OCI-LY1 (cell line): ENCODE results near the gene YIF1B.

ENCODE experiments used
- H2AFZ ChIP-seq: fragments of 200-600 bp; sonication (generic), shearing (Covaris generic); 2 replicates; pipeline ENCODE4 v1.6.0; 2014; ENCODE audit warnings: antibody characterized with exemption, mild to moderate bottlenecking, low read length
- H3F3A ChIP-seq: fragments of 200-600 bp; sonication (generic), shearing (Covaris generic); 2 replicates; pipeline ENCODE4 v1.6.0; 2014; ENCODE audit warnings: mild to moderate bottlenecking, antibody characterized with exemption, low read length, moderate library complexity; ENCODE audit not compliant: insufficient read depth
- H3K27ac ChIP-seq: fragments of 200-600 bp; sonication (generic); 2 replicates; pipeline ENCODE4 v1.5.1; 2014; ENCODE audit warnings: low read length, mixed run types, mild to moderate bottlenecking, low read depth; ENCODE audit not compliant: poor library complexity, severe bottlenecking
- H3K27me3 ChIP-seq: fragments of 200-600 bp; sonication (generic); 2 replicates; pipeline ENCODE4 v1.6.0; 2014; ENCODE audit warnings: antibody characterized with exemption, mild to moderate bottlenecking, low read length, moderate library complexity; ENCODE audit not compliant: insufficient read depth
- H3K36me3 ChIP-seq: fragments of 200-600 bp; sonication (generic); 2 replicates; pipeline ENCODE4 v1.6.1; 2014; ENCODE audit warnings: mild to moderate bottlenecking, antibody characterized with exemption, low read length, moderate library complexity, mixed read lengths; ENCODE audit not compliant: insufficient read depth
- H3K4me1 ChIP-seq: fragments of 200-600 bp; sonication (generic); 2 replicates; pipeline ENCODE4 v1.5.1; 2014; ENCODE audit warnings: mild to moderate bottlenecking, low read length, moderate library complexity; ENCODE audit not compliant: insufficient read depth, severe bottlenecking
- H3K4me2 ChIP-seq: fragments of 200-600 bp; sonication (generic), shearing (Covaris generic); 2 replicates; pipeline ENCODE4 v1.6.1; 2014; ENCODE audit warnings: low read length
- H3K4me3 ChIP-seq: fragments of 200-600 bp; sonication (generic); 2 replicates; pipeline ENCODE4 v1.5.1; 2014; ENCODE audit warnings: low read length, low read depth, mild to moderate bottlenecking, mixed read lengths; ENCODE audit not compliant: poor library complexity, severe bottlenecking
- H3K79me2 ChIP-seq: fragments of 200-600 bp; shearing (Covaris generic); 2 replicates; pipeline ENCODE4 v1.6.1; 2016; ENCODE audit warnings: mixed run types, low read length, mixed read lengths; ENCODE audit not compliant: insufficient read depth
- H3K9ac ChIP-seq: fragments of 200-600 bp; sonication (generic), shearing (Covaris generic); 2 replicates; pipeline ENCODE4 v1.6.1; 2014; ENCODE audit warnings: mild to moderate bottlenecking, low read length, mixed read lengths
- H3K9me2 ChIP-seq: fragments of 200-600 bp; sonication (generic), shearing (Covaris generic); 2 replicates; pipeline ENCODE4 v1.6.1; 2014; ENCODE audit warnings: low read depth, mild to moderate bottlenecking, low read length, mixed read lengths
- H3K9me3 ChIP-seq: fragments of 200-600 bp; shearing (Covaris generic); 2 replicates; pipeline ENCODE4 v1.6.1; 2014; ENCODE audit warnings: low read length, mixed read lengths
- H4K20me1 ChIP-seq: fragments of 200-600 bp; sonication (generic), shearing (Covaris generic); 2 replicates; pipeline ENCODE4 v1.6.0; 2016; ENCODE audit warnings: mild to moderate bottlenecking, low read length; ENCODE audit not compliant: insufficient read depth
- EZH2 ChIP-seq: fragments of 200-600 bp; sonication (generic), shearing (Covaris generic); IDR thresholded peaks from 2 replicates; pipeline ENCODE4 v1.8.0; 2017; ENCODE audit warnings: borderline replicate concordance, mixed run types, mild to moderate bottlenecking, antibody characterized with exemption, low read length, moderate library complexity, mixed read lengths
- TF ChIP-seq, protein P1 (sequence below): fragments of 200-600 bp; sonication (generic), shearing (Covaris generic); IDR thresholded peaks from 2 replicates; pipeline ENCODE4 v1.5.1; 2017; ENCODE audit warnings: mild to moderate bottlenecking, antibody characterized with exemption, low read length, moderate library complexity, mixed read lengths

YIF1B gene

DNA sequence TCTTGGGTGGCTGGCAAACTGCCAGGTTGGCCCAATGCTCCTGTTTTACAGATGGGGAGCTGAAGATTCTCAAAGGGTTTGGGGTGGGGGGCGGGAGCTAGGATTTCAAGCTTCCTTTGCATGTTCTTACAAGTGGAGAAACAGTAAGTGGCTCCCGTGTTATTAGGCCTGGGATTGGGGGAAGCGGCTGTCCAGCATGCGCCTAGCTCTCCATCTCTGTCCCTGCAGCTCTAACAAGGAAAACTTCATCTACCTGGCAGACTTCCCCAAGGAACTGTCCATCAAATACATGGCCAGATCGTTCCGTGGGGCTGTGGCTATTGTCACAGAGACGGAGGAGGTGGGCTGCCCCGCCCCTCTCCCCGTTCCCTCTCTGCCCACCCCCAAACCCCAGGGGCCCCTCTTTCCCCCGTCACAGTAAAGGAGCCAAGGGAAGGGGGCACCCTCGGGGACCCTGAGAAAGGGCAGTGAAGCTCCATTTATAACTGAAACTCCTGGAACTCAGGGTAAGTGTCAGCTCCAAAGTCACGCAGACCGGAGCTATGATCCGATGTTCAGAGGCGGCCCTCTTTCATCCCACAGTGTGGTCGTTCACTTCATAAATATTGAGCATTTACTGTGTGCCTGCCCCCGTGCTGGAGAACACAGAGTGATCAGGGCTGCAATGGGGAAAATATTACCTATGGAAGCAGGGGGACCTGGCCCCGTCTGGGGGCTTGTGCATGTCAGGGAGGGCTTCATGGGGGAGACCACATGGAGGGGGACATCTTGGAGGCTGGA lies 43.7 kb upstream of the YIF1B start:
- Histone ChIP-seq H3K27ac (no peak overlapping the region), H3K4me2 (no peak overlapping the region), H3K4me1 (peaks cover 8% of the 10 kb centered on the region), H3K79me2 (no peaks in the 10 kb centered on the region), H2AFZ (no peak overlapping the region), H3F3A (no peaks in the 10 kb centered on the region), H3K4me3 (no peak overlapping the region), H3K36me3 (no peaks in the 10 kb centered on the region), H3K27me3 (peaks cover 10% of the 10 kb centered on the region; the same call in 1 of the 2 replicates), H3K9ac (no peak overlapping the region), H3K9me2 (no peaks in the 10 kb centered on the region), H3K9me3 (no peaks in the 10 kb centered on the region), H4K20me1 (no peaks in the 10 kb centered on the region)
- TF ChIP-seq EZH2: no peak
- TF ChIP-seq, protein P1, sequence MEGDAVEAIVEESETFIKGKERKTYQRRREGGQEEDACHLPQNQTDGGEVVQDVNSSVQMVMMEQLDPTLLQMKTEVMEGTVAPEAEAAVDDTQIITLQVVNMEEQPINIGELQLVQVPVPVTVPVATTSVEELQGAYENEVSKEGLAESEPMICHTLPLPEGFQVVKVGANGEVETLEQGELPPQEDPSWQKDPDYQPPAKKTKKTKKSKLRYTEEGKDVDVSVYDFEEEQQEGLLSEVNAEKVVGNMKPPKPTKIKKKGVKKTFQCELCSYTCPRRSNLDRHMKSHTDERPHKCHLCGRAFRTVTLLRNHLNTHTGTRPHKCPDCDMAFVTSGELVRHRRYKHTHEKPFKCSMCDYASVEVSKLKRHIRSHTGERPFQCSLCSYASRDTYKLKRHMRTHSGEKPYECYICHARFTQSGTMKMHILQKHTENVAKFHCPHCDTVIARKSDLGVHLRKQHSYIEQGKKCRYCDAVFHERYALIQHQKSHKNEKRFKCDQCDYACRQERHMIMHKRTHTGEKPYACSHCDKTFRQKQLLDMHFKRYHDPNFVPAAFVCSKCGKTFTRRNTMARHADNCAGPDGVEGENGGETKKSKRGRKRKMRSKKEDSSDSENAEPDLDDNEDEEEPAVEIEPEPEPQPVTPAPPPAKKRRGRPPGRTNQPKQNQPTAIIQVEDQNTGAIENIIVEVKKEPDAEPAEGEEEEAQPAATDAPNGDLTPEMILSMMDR: no peak

DNA sequence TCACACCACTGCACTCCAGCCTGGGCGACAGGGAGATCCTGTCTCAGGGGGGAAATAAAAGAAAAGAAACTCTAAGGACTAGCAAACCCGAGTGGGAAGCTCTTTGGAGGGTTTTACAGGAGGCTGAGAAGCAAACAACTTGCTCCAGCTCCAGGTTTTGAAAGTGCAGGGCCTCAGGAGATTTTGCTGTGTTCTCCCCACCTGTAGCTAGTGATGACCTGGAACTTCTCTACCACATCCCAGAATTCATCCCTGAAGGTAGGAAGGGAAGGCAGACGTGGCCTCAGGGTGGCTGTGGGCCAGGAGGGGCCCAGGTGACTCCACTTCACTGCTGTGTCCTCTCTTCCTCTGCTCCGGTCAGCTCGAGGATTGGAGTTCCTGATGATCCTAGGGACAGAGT lies 42.3 kb upstream of the YIF1B start:
- H3K9me2 ChIP-seq: no peaks in the 10 kb centered on the region
- H3F3A ChIP-seq: no peaks in the 10 kb centered on the region
- peaks cover 10% of the 10 kb centered on the region; the same call in 1 of the 2 replicates for H3K27me3 ChIP-seq
- no peaks in the 10 kb centered on the region for H3K36me3 ChIP-seq
- no peak overlapping the region for H2AFZ ChIP-seq
- no peak overlapping the region for H3K4me3 ChIP-seq
- H3K4me1 ChIP-seq: peaks cover 8% of the 10 kb centered on the region
- no peak overlapping the region for H3K9ac ChIP-seq
- H3K27ac ChIP-seq: no peak overlapping the region
- no peak overlapping the region for H3K4me2 ChIP-seq
- H3K79me2 ChIP-seq: no peaks in the 10 kb centered on the region
- TF ChIP-seq, protein P1: no peak
- TF ChIP-seq EZH2: no peak
- no peaks in the 10 kb centered on the region for H3K9me3 ChIP-seq
- no peaks in the 10 kb centered on the region for H4K20me1 ChIP-seq

DNA sequence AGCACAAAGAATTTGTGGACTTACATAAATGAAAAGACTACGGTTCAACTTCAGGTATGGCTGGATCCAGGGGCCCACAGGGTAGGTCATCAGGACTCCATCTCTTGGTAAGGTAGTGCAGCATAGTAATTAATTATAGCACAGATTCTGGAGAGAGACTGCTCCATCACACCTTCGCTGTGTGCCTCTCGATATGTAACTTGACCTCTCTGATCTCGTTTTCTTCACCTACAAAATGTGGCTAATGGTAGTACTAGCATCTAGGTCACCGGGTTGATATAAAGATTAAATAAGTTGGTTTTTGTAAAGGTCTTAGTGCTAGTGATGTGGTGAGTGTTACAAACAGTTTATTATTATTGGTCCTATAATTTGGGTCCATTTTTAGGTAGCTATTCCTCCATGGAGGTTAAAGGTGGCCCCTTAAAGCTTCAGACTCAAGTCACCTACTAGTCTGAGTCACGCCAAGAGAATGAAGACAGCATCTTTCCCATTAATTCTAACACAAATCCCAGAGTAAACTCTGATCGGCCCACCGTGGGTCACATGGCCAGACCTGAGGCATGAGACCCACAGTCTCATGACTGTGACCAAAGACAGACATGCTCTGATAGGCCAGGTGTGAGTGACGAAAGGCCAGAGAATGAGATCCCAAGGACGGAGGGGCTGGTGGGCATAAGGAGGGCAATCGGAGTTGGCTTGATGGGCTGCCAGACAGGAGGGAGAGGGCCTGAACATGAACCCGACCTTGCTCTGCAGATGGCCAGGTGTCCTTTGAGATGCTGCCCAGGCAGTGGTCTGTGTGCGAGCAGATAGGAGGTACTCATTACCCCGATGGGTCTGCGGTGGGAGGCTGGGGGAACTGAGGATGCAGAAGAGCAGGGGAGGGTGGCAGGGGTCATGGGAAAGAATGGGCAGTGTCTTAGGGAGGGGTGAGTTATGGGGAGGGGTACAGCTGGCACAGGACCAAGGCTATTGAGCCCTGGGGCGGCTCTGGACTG lies 40.3 kb upstream of the YIF1B start:
- Histone ChIP-seq H3F3A (no peaks in the 10 kb centered on the region), H3K4me2 (no peak overlapping the region), H3K4me1 (no peaks in the 10 kb centered on the region), H4K20me1 (no peaks in the 10 kb centered on the region), H3K27me3 (peaks cover 10% of the 10 kb centered on the region; the same call in 1 of the 2 replicates), H3K9me2 (no peaks in the 10 kb centered on the region), H3K4me3 (no peak overlapping the region), H2AFZ (no peak overlapping the region), H3K27ac (no peak overlapping the region), H3K79me2 (no peaks in the 10 kb centered on the region), H3K36me3 (no peaks in the 10 kb centered on the region), H3K9ac (no peak overlapping the region), H3K9me3 (no peaks in the 10 kb centered on the region)
- TF ChIP-seq, protein P1: no peak
- no peak for TF ChIP-seq EZH2
